GM19193 (cell line): ENCODE results near the gene TFE3.
A peak's percentile ranks its signal among the peaks of the same experiment; 100 is the strongest.

Source experiments
- POLR2A ChIP-seq: IDR thresholded peaks from 4 replicates; pipeline ENCODE4 v1.6.1; 2011; ENCODE audit not compliant: insufficient read depth, insufficient read length; ENCODE audit errors: extremely low read depth

TFE3 gene

DNA sequence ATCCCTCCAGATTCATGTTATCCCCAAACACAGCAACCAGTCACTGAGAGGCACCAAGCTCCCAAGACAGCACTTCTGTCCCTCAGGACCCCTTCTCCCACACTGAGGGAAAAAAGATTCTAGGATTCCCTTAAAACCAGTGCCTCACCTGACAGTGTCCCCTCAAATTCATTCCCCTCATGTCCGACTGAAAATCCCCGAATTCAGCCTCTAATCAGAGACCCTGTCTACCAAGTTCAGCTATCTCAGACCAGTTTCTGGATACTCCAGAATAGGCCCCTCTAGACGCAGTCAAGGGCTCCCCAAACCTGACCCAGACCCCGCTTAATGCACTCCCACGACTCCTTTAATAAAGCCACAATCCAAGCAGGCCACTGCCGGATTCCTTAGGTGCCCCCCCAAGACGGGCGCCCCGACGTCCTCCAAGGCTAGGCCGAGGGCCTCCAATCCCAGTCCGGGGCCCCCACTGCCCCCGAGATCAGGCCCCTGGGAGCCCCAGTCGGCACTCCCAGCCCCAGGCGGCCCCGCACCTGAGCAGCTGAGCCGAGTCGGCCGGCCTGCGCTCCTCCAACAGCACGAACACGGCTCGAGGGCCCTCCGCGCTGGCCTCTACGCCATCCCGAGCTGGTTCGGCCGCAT is 457 bp downstream of the TFE3 start:
- TF ChIP-seq POLR2A, result no peak

DNA sequence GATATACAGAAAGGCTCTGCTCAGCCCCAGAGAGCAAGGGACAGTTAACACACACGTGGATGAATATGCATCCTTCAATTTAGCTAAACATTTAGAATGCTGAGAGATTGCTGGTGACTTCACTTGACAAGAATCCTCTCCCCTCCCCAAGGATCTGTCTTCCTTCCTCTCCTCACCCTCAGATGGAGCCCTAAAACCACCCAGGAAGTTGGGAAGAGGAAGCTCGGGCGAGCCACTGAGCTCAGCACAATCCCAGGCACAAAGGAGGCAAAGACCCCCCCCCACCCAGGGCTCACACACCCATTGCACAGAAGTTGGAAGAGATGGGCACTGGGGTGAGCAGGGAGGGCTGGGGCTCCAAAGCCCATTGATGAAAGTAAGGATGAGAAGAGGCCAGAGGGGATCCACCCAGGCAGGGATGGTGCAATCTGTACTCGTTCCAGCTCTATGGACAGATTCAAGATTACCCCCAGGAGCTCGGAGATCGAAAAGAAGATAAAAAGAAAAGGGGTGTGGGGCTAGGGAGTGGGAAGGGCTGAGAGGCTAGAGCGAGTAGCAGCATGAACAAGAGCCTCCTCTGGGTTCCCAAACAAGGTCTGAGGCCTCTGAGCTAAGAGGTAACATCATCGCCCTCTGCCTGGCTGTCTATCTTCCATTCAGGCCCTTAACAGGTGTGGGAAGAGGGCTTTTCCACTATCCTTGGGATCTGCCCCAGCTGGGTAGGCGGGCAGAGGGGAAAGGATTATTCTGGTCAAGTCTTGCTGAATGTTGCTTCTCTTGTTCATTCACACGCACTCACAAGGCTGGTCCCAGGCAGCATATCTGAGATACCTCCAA is 1.2 kb downstream of the TFE3 start:
- TF ChIP-seq POLR2A, result no peak

DNA sequence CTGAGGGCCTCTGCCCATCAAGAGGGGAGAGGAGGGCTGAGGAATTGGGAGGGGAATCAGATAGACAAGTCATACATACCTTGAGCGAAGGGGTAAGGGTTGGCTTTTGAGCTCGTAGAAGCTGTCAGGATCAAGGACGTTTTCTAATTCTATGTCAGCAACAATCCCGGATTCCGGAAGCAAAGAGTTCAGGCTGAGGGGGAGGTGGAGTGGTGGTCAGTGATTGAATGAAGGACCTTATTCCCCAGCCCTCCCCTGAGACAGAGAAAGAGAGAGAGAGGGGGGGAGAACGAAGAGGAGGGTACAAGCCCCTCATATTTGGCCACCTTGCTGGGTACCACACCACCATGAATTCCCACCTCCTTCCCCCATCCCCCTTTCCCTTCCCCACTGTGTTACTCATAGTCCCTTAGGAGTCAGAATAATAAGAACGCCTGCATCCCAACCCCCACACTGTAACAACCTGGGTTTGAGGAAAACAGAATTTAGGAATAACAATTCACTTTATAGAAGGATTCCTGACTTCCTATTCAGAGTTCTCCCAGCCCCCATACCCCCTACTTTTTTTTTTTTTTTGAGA is 2.7 kb downstream of the TFE3 start:
- no peak for TF ChIP-seq POLR2A

DNA sequence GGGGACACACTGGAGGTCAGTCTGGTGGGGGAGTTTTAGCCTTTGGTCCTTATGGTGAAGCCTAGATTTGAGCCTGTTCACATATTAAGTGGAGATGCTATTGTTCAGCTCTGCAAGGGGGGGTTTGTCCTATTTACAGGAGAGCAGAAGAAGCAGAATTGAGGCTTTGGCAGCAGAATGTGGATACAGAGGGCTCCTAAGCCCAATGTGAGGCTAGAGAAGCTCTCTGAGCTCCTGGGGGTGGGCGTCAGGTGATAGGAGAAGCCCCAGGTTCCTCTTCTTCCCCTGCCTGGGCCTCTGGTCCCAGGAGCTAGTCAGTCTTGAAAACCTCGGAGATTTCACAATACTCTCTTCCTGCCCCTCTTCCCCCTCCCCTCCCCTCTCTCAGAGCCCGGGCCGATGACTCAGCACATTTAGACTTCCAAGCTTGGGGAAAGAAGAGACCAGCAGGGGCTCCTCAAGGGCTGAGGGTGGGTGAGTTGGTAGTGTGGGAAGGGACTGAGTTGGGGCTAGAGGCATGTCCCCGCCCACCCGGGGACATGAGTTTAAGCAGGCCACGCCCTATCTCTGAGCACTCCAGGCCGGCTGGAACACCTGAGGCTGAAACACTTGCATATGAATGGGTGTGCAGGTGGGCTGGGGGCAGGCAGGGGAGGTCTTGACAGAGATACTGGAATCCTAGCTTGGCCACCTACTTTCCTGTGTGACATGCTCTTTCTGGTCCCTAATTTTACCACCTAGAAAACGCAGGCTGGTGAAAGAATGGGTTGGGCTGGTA is 3.4 kb downstream of the TFE3 start:
- TF ChIP-seq POLR2A, result no peak

DNA sequence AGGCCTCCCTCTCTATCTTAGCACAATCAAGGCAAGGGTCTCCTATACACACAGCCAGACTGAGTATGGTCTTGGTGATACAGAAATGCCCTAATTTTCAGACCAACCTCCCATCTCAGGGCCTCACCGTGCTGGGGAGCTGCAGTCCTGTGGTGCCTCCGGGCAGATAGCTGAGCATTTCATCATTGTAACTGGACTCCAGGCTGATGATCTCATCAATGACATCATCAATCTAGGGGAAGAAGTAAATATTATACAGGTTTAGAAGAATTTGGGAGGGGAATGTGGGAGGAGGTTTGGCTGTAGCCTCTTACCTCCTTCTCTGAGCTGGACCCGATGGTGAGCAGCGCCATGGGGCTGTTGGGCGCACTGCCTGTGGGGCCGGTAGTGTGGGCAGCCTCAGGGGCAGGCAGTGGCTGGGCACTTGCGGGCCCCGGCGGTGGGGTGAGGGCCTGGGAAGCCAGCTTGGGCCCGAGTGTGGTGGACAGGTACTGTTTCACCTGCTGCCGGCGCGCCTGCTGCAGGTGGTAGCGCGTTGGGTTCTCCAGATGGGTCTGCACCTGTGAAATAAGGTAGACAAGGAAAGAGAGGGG is 5.2 kb downstream of the TFE3 start:
- TF ChIP-seq POLR2A, result no peak

DNA sequence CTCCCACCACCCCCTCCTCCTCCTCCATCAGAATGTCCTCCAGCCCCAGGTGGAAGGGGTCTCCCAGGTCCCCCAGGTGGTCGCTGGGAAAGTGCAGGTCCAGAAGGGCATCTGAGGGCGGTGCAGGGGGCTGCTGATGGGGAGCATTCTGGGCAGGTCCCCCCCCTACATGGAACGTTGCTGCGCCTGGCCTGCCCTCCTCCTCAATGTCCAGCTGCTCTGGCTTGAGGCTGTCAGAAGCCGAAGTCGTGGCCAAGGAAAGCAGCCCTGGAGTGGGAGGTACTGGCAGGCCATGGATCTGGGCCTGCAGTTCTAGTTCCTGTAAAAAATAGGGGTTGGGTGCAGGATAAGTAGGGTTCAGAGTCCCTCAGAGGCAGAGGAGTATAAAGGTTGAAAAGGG is 12.9 kb downstream of the TFE3 start:
- no peak for TF ChIP-seq POLR2A

DNA sequence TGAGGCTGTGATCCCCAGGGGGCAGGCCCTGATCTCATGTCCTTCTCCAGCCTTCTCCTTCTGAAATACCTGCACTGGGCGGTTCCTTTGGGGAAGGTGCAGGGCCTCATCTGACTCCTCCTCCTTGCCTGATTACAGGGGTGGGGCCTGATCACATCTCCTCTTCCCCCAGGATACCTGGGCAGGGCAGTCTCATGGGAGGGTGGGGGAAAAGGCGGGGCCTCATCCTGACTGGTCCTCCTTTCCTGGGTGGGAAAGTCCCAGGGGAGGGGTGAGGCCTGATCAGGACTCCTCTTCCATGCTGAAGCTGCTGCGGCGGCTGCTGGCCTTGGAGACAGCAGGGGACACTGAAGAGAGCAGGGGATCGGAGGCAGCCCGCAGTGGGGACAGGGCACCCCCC is 13.3 kb downstream of the TFE3 start:
- no peak for TF ChIP-seq POLR2A

DNA sequence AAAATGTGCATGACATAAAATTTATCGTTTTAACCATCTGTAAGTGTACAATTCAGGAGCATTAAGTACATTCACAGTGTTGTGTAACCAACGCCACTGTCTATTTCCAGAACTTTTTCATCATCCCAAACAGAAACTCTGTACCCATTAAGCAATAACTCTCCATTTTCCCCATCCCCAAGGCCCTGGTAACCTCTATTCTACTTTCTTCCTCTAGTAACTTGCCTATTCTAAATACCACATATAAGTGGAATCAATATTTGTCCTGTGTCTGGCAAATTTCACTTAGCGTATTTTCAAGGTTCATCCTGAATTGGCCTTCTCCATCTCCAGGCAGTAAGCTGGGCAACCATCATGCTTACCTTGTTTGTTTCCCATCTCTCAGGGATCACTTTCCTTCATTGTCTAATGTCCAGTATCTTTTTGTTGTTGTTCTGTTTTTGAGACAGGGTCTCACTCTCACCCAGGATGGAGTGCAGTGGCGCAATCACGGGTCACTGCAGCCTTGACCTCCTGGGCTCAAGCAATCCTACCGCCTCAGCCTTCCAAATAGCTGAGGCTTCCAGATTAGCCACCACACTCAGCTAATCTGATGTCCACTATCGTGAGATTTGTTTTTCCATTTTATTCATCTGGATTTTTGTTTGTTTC is 23.4 kb downstream of the TFE3 start:
- TF ChIP-seq POLR2A, result no peak

DNA sequence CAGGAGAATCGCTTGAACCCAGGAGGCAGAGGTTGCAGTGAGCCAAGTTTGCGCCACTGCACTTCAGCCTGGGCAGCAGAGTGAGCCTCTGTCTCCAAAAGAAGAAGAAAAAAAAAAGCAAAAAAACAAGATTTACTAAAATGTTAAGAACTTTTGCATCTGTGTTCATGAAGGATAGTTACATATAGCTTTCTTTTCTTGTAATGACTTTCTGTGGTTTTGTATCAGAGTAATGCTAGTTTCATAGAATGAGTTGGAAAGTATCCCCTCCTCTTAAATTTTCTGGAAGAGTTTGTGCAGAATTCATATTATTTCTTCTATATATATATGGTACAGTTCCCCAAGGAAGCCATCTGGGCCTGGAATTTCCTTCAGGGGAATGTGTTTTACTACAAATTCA is 24.1 kb downstream of the TFE3 start:
- TF ChIP-seq POLR2A, result no peak

DNA sequence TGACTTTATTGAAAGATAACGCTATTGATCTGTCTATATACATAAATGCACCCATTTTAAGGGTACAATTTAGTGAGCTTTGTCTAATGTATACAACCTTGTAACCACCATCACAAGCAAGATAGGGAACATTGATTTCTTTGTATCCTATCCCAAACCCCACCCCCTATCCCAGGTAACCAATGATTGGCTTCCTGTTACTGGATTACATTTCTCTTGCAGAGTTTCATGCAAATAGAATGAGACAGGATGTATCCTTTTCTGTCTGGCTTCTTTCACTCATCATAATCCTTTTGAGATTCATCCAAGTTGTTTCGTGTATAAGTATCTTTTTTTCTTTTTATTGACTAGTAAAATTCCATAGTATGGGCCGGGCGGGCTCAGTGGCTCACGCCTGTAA is 39.5 kb downstream of the TFE3 start:
- no peak for TF ChIP-seq POLR2A

DNA sequence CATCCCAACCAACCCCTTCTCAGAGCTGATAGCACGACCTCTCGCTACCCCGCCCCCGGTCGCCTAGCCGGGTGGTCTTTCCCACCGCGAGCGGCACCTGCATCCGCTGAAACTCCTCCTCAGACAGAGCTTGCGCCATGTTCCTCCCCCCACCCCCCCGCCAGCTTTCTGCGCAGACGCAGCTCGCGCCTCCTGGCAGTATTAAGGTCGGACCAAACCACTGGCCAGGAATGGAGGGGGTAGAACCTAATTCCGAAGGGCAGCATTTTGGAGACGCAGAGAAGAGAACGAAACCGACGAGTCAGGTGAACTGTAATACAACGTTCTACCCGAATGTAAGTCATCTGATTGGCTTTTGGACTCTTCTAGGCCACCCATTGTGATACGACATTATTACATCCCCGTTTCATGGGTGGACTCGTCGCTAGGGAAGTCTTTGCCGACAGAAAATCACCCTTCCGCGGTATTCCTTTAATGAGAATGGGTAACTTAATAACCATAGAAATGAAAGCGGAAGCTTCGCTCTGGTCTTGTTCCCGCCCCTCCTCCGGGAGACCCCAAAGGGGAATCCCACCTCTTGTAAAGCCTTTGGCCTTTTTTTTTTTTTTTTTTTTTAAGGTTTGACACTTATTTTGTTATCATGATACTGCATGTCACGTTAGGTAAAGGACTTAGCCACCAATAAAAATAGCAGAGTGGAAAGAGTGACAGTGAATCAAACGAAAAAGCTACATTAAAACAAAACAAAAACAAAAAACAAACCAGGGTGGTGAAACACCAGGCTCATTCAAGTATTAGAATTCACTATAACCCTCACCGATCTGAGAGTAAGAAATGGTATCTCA is 40.8 kb downstream of the TFE3 start, which contains the start of gene GRIPAP1:
GRIPAP1 (minus strand) TSS at position 174 of the 845 bp plus-strand sequence; CDS start at position 139, 35 bp downstream.
- TF ChIP-seq POLR2A, result peak; percentile 80

DNA sequence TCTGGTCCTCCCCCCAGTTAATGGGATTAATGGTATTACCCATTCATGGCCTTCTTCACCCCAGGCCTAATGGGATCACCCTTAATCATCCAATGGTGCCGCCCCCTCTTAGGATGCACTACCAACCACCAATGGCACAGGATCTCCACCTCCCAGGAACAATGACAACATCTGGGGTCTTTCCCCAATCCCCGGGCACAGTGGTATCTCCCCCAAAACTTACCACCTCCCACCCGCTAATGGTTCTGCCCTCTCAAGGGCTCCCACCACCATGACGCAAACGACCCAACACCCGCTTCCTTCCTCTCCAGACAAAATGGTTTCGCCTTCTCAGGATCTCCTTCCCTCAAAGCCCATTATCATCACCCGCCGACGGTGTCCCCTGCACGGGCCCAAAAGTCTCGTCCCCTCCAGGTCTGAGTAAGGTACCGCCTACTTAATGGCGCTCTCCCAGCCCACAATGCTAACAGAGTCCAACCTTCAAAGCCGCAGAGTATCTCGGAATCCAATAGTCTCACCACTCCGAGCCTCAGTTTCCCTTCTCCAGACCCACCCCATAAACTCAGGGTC is 41.6 kb downstream of the TFE3 start:
- no peak for TF ChIP-seq POLR2A

DNA sequence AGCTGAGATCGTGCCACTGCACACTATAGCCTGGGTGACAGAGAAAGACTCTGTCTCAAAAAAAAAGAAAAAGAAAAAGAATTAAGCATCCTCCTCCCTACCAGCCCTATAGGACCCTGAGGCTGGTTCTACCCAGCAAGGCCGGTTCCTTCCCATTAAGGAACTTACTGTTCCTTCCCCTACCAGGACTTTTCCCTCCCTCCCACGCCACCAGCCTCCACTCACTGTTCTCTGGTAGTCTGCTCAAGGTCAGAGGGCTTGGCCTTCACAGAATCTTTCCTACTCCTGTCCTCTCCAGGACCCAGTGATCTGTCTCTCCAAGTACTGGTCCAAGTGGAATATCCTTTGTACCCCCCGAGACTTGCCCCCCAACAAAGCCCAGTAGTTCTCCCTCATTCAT is 42.5 kb downstream of the TFE3 start:
- no peak for TF ChIP-seq POLR2A
